Suprapubic skin (tissue), 3 donors: Measurements from ENCODE around the gene TRAIP.

Experiments
- EP300 ChIP-seq: sonication (generic); formaldehyde crosslinking; IDR thresholded peaks from one replicate; pipeline ENCODE4 v1.6.1; 2017; ENCODE audit warnings: antibody characterized with exemption
- POLR2A ChIP-seq, 2 donors: fragments of 450-650 bp; IDR thresholded peaks; one replicate each; pipeline ENCODE4 v1.6.1; 2017; ENCODE audit warnings: antibody characterized with exemption in 2 of 2, mild to moderate bottlenecking in 2 of 2, moderate library complexity in 2 of 2
- TF ChIP-seq, protein P1 (sequence below), 2 donors: fragments of 200-600 bp in 1 of 2; fragments of 450-650 bp in 1 of 2; sonication (generic) in 1 of 2; IDR thresholded peaks; one replicate each; pipeline ENCODE4 v1.5.1; 2016 to 2019; ENCODE audit warnings: antibody characterized with exemption in 2 of 2, mild to moderate bottlenecking in 1 of 2, moderate library complexity in 1 of 2

DNA sequence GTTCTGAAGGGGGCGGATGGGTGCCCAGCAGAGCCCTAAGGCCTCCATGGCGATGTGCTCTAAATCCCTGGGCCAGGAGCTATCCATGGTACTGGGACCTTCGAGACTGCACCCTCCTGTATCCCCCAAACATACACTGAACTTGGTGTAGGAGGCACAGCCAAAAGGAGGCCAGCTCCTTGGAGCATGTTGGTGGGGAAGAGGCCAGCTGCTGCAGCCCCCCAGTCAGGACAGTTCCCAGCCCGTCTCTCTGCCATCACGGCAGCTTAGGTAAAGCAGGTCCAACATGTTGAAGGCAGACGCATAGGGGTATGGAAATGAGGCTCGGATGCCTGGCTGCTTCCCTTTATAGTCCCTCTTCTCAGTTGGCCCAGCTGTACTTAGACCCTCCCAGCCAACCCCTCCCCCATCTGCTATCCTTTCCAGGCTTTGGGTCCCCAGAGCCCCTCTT, 11.5 kb upstream of the TRAIP start:
- TF ChIP-seq, protein P1, sequence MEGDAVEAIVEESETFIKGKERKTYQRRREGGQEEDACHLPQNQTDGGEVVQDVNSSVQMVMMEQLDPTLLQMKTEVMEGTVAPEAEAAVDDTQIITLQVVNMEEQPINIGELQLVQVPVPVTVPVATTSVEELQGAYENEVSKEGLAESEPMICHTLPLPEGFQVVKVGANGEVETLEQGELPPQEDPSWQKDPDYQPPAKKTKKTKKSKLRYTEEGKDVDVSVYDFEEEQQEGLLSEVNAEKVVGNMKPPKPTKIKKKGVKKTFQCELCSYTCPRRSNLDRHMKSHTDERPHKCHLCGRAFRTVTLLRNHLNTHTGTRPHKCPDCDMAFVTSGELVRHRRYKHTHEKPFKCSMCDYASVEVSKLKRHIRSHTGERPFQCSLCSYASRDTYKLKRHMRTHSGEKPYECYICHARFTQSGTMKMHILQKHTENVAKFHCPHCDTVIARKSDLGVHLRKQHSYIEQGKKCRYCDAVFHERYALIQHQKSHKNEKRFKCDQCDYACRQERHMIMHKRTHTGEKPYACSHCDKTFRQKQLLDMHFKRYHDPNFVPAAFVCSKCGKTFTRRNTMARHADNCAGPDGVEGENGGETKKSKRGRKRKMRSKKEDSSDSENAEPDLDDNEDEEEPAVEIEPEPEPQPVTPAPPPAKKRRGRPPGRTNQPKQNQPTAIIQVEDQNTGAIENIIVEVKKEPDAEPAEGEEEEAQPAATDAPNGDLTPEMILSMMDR (IDR thresholded peaks at IDR 0.05) = no peak
- TF ChIP-seq EP300 (no peak), POLR2A (IDR thresholded peaks at IDR 0.05) (no peak)
